PC-9 (cell line): Measurements from ENCODE around the gene PRAMEF13. TPM values are rescaled to one million over a fixed set of nuclear protein-coding genes. Genes with fewer than 3 reads are reported as not detected.
"Not testable (repeated sequence)": the region's sequence is repeated elsewhere in the genome, so short reads cannot be mapped to it uniquely, and the experiment has no call there.

Experiments used
- BruUV-seq: library from RNA; stranded (reverse); fragments of 400-500 nt; replicated peaks from 2 replicates; lab custom pipeline; 2021; lab: Mats Ljungman, UMichigan
- CTCF ChIA-PET: fragments of 300-600 bp; sonication (Branson Sonifier 250); formaldehyde crosslinking; loops from one replicate; lab custom pipeline; 2022; ENCODE audit warnings: antibody characterized with exemption; lab: Charles Lee
- POLR2A ChIA-PET: fragments of 300-600 bp; sonication (Branson Sonifier 250); formaldehyde crosslinking; loops from one replicate; lab custom pipeline; 2022; ENCODE audit warnings: antibody characterized with exemption; ENCODE audit not compliant: unreplicated experiment; lab: Charles Lee
- DNase-seq, 2 experiments: peaks; one replicate each; pipeline versions ENCODE4 v3.0.0 to v3.0.0-alpha.2; 2015 to 2022; ENCODE audit warnings: mixed read lengths in 1 of 2
- H2AFZ ChIP-seq: fragments of 200-600 bp; sonication (generic); 2 replicates; pipeline ENCODE4 v1.8.1; 2017; ENCODE audit warnings: antibody characterized with exemption
- H3F3A ChIP-seq: fragments of 200-600 bp; sonication (generic); 2 replicates; pipeline ENCODE4 v1.8.1; 2017; ENCODE audit warnings: antibody characterized with exemption, mild to moderate bottlenecking, low read depth; ENCODE audit not compliant: insufficient read depth
- H3K27ac ChIP-seq: fragments of 200-600 bp; sonication (generic); 2 replicates; pipeline ENCODE4 v1.6.1; 2016; ENCODE audit warnings: mixed run types
- H3K27me3 ChIP-seq: fragments of 200-600 bp; sonication (generic); 2 replicates; pipeline ENCODE4 v1.6.1; 2016; ENCODE audit warnings: low read depth, mixed run types; ENCODE audit not compliant: insufficient read depth
- H3K36me3 ChIP-seq: fragments of 200-600 bp; sonication (generic); 2 replicates; pipeline ENCODE4 v1.6.1; 2016; ENCODE audit warnings: low read depth, mixed run types
- H3K4me1 ChIP-seq: fragments of 200-600 bp; sonication (generic); replicated peaks from 2 replicates; pipeline ENCODE4 v1.6.1; 2016; ENCODE audit warnings: mixed run types; ENCODE audit not compliant: insufficient read depth
- H3K4me2 ChIP-seq: fragments of 200-600 bp; sonication (generic); 2 replicates; pipeline ENCODE4 v1.6.1; 2017; ENCODE audit warnings: mixed run types
- H3K4me3 ChIP-seq: fragments of 200-600 bp; sonication (generic); 2 replicates; pipeline ENCODE4 v1.6.1; 2016; ENCODE audit warnings: mixed run types
- H3K79me2 ChIP-seq: fragments of 200-600 bp; sonication (generic); 2 replicates; pipeline ENCODE4 v1.6.1; 2017; ENCODE audit warnings: low read depth, mixed run types
- H3K9me2 ChIP-seq: fragments of 200-600 bp; sonication (generic); 2 replicates; pipeline ENCODE4 v1.8.1; 2017; ENCODE audit warnings: mild to moderate bottlenecking; ENCODE audit not compliant: insufficient read depth
- H3K9me3 ChIP-seq: fragments of 200-600 bp; sonication (generic); 2 replicates; pipeline ENCODE4 v1.8.1; 2016; ENCODE audit warnings: low read depth; ENCODE audit not compliant: insufficient read depth
- H4K20me1 ChIP-seq: fragments of 200-600 bp; sonication (generic); 2 replicates; pipeline ENCODE4 v1.8.1; 2017; ENCODE audit not compliant: insufficient read depth
- intact Hi-C: fragments of 100-400 bp; cut with micrococcal nuclease; formaldehyde crosslinking; loops from one replicate; pipeline ENCODE4 v1.10.0; 2022; ENCODE audit not compliant: unreplicated experiment
- total RNA-seq: library from RNA; stranded (reverse); gene quantifications from 2 replicates; pipeline ENCODE4 v1.2.3, GENCODE V29; 2021

Gene PRAMEF13
- total RNA-seq, 1 experiment from 2014 or later: not detected

GRCh38 chr1:13234057-13234456, 32.8 kb upstream of the PRAMEF13 start:
- H3K27me3 ChIP-seq, H3K36me3 ChIP-seq, H3K4me3 ChIP-seq, H3K27ac ChIP-seq, H3K9me2 ChIP-seq, H3K9me3 ChIP-seq, H4K20me1 ChIP-seq, H3K4me1 ChIP-seq, H3F3A ChIP-seq, BruUV-seq, intact Hi-C loops, H3K4me2 ChIP-seq, POLR2A ChIA-PET, H2AFZ ChIP-seq, H3K79me2 ChIP-seq, DNase-seq, CTCF ChIA-PET: not testable (repeated sequence)

DNA sequence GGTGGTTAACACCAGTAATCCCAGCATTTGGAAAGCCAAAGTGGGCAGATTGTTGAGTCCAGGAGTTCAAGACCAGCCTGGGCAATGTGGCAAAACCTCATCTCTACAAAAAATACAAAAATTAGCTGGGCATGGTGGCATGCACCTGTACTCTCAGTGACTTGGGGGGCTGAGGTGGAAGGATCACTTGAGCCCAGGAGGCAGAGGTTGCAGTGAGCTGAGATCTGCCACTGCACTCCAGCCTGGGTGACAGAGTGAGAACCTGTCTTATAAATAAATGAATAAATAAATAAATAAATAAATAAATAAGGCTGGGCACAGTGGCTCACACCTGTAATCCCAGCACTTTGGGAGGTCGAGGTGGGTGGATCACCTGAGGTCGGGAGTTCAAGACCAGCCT, 30.8 kb upstream of the PRAMEF13 start:
- H3K79me2 ChIP-seq, POLR2A ChIA-PET, H3K27ac ChIP-seq, H2AFZ ChIP-seq, H3F3A ChIP-seq, BruUV-seq, H3K9me2 ChIP-seq, H3K27me3 ChIP-seq, H3K9me3 ChIP-seq, H4K20me1 ChIP-seq, CTCF ChIA-PET, intact Hi-C loops, H3K36me3 ChIP-seq, H3K4me1 ChIP-seq, DNase-seq, H3K4me2 ChIP-seq, H3K4me3 ChIP-seq: not testable (repeated sequence)

DNA sequence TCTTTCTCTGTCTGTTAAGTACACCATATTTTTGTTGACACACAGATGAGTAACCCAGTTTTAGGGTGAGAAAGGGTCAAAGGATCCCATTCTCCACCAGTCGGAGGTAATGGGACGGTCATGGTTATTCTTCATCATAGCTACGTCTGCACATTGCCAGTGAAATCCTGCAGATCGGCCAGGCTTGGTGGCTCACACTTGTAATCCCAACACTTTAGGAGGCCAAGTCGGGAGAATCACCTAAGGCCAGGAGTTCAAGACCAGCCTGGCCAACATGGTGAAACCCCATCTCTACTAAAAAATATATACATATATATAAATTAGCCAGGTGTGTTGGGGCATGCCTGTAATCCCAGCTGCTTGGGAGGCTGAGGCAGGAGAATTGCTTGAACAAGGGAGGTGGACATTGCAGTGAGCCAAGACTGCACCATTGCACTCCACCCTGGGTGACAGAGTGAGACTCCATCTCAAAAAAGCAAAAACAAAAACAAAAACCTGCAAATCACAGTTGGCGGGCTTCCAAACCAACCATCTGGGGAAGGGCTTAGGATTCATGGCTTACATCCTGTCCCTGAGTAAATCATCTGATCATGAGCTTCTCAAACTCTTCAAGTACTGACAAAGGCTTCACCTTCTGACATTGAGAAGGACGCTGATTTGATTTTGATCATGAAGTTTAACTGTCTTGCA, 30.0 kb upstream of the PRAMEF13 start:
- BruUV-seq, CTCF ChIA-PET, H3K4me3 ChIP-seq, H3K4me1 ChIP-seq, H3K27me3 ChIP-seq, POLR2A ChIA-PET, H3K79me2 ChIP-seq, H3K4me2 ChIP-seq, H3K9me2 ChIP-seq, H3K36me3 ChIP-seq, intact Hi-C loops, DNase-seq, H4K20me1 ChIP-seq, H3F3A ChIP-seq, H3K9me3 ChIP-seq, H3K27ac ChIP-seq, H2AFZ ChIP-seq: not testable (repeated sequence)

- H4K20me1 ChIP-seq, DNase-seq, BruUV-seq, intact Hi-C loops, H3K4me3 ChIP-seq, H3K27ac ChIP-seq, H3F3A ChIP-seq, H3K4me2 ChIP-seq, H3K79me2 ChIP-seq, H3K9me2 ChIP-seq, H3K9me3 ChIP-seq, H3K27me3 ChIP-seq, CTCF ChIA-PET, H3K36me3 ChIP-seq, H3K4me1 ChIP-seq, H2AFZ ChIP-seq, POLR2A ChIA-PET: not testable (repeated sequence)
Measured at GRCh38 chr1:13230601-13231000, 29.4 kb upstream of the PRAMEF13 start.

GRCh38 chr1:13230096-13230495, 28.9 kb upstream of the PRAMEF13 start:
- DNase-seq, H2AFZ ChIP-seq, BruUV-seq, H3K4me3 ChIP-seq, H3K27ac ChIP-seq, H3K4me1 ChIP-seq, H4K20me1 ChIP-seq, H3K9me3 ChIP-seq, H3K36me3 ChIP-seq, H3F3A ChIP-seq, CTCF ChIA-PET, H3K79me2 ChIP-seq, H3K27me3 ChIP-seq, H3K4me2 ChIP-seq, intact Hi-C loops, POLR2A ChIA-PET, H3K9me2 ChIP-seq: not testable (repeated sequence)
